Left renal cortex interstitium (tissue), 4 donors: ENCODE measurements around the gene ZSWIM4. TPM values are rescaled to one million over a fixed set of nuclear protein-coding genes. Genes with fewer than 3 reads are reported as not detected.

ENCODE experiments used
- DNase-seq, 4 donors: peaks; one replicate each; pipeline ENCODE4 v3.0.0-alpha.2; 2013; ENCODE audit warnings: low read depth in 4 of 4, low spot score in 2 of 4, missing footprints in 1 of 4
- polyA plus RNA-seq, 4 donors: library from polyadenylated mRNA; unstranded; fragments of 120-200 nt; gene quantifications; one replicate each; pipeline ENCODE4 v1.2.1, GENCODE V29; 2013; ENCODE audit not compliant: insufficient read length in 4 of 4

The ZSWIM4 gene
- polyA plus RNA-seq, 4 donors: 5.1 to 13.6 (median 9.8) TPM

DNA sequence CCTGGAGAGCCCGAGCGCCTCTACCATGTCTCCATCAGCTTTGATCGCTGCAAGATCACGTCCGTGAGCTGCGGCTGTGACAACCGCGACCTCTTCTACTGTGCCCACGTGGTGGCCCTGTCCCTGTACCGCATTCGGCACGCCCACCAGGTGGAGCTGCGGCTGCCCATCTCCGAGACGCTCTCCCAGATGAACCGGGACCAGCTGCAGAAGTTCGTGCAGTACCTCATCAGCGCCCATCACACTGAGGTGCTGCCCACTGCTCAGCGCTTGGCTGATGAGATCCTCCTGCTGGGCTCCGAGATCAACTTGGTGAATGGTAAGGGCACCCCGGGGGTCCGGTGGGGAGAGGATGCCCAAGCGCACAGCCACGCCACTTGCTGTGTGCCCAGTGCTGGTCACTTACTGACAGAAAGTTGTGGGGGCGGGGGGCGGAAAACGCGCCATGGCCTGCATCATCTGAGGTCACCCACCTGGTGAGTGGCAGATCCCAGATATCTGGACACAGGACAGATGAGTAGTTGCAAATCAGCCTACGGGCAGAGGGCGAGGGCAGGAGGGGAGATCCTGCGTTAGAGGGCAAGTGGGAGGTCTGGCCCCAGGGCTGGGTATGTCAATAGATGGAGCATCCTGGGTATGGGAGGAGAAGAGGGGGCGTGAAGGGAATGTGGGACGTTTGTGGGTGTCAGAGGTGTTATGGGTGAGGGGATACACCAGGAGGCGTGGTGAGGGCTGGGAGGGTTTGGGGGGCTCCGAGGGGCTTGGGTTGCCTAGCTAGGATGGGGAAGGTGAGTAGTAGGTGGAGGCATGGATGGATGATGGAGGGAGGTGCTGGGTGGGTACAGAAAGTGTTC lies 9.8 kb downstream of the ZSWIM4 start:
- DNase-seq: no peak

DNA sequence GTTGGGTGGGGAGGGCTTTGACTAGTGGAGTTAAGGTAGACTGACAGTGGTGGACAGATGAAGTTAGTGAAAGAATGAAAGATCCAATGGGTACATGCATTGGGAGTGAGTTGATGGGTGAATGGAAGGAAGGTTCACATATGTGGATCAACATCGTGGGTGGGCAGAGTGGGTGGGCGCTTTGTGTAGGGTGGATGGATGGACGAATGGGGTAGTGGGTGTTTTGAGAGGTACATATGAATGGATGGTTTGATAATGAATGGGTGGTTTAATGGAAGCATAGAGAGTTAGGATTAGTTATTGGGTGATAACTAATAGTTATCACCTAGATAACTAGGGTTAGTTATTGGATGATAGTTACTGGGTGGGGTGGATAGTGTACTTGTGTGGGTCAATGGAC lies 11.5 kb downstream of the ZSWIM4 start:
- DNase-seq: no peak

DNA sequence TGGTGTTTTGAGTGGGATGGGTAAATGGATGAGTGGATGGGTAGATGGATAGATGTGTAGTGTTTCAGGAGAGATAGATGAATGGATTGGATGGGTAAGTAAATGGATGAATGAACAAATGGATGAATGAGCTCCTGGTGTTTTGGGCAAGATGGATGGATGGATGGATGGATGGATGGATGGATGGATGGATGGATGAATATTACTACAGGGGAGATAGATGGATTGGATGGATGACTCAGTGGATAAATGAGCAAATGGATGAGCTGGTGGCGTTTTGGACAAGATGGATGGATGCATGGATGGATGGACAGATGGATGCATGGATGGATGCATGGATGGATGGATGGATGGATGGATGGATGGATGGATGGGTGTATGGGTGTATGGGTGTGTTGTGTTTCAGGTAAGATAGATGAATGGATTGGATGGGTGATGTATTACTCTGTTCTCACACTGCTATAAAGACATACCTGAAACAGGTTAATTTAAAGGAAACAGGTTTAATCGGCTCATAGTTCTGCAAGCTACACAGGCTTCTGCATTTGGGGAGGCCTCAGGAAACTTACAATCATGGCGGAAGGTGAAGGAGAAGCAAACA lies 12.3 kb downstream of the ZSWIM4 start:
- no peak for DNase-seq

DNA sequence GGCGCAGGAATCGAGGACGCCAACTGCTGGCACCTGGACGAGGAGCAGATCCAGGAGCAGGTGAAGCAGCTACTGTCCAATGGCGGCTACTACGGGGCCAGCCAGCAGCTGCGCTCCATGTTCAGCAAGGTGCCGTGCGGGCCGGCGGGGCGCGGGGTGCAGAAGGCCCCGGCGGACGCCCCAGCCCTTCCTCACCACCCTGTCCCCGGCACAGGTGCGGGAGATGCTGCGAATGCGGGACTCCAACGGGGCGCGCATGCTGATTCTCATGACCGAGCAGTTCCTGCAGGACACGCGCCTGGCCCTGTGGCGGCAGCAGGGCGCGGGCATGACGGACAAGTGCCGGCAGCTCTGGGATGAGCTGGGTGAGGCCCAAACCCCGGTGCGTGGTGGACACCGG lies 13.6 kb downstream of the ZSWIM4 start:
- no peak for DNase-seq

DNA sequence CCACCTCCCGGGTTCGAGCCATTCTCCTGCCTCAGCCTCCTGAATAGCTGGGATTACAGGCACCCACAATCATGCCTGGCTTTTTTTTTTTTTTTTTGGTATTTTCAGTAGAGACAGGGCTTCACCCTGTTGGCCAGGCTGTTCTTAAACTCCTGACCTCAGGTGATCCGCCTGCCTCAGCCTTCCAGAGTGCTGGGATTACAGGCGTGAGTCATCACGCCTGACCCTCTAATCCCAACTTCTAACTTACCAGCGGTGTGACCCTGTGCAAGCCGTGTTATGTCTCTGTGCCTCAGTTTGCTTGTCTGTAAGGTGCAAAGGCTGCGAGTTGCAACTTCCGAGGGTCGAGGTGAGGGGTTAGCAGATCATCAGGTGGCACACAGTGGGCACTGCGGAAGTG lies 17.3 kb downstream of the ZSWIM4 start:
- no peak for DNase-seq

DNA sequence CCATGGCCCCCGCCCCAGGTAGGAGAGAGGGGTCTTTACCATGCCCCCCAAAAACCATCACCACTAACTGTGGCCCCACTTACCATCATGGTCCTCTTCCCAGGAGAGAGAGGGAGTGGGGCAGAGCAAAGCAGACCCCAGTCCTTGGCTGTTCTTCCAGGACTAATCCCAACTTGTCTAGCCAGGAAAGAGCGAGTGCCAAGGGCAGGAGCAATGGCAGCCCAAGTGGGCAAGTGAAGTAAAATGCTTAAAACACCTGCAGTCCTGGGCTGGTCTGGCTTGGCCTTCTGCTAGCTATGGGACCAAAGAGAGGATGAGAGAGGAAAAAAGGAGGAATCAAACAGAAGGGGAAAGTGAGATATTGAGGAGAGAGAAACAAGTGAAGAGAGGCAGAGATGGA lies 17.9 kb downstream of the ZSWIM4 start:
- no peak for DNase-seq

DNA sequence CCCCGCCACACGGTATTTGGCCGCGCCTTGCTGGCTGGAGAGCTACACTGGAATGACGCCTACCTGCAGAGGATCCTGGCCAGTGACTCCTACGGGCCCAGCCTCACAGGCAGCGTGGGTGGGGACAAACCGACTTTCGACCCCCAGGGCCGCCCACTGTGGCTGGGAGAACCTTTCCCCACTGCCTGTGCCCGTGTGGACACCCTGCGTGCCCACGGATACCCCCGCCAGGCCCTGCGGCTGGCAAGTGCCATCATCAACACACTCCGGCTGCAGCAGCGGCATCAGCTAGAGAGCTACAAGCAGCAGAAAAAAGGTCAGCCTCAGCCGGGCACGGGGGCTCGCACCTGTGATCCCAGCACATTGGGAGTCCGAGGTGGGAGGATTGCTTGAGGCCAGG lies 19.3 kb downstream of the ZSWIM4 start:
- no peak for DNase-seq

DNA sequence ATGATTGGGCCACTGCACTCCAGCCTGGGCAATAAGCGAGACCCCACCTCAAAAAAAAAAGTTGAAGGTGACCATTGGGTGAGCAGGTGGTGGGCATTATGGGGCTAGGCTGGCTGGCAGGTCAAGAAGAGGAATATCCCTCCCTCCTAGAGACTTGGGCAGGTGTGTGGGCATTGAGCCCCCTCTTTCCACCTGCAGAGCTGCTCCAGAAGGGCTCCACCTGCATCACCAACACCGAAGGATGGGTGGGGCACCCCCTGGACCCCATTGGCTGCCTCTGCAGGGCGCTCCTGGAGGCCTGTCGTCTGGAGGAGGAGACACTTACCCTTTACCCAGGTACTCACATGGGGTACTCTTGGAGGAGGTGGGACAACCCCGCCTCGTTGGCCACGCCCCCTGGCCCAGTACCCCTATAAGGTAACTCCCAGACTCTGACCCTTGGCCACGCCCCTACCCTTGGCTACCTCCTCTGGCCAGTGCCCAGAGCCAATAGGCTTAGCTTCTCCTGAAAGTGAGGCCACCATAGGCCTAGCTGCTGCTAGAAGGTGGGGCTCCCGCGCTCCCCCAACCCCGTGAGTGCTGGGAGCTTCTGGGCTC lies 21.9 kb downstream of the ZSWIM4 start:
- no peak for DNase-seq

DNA sequence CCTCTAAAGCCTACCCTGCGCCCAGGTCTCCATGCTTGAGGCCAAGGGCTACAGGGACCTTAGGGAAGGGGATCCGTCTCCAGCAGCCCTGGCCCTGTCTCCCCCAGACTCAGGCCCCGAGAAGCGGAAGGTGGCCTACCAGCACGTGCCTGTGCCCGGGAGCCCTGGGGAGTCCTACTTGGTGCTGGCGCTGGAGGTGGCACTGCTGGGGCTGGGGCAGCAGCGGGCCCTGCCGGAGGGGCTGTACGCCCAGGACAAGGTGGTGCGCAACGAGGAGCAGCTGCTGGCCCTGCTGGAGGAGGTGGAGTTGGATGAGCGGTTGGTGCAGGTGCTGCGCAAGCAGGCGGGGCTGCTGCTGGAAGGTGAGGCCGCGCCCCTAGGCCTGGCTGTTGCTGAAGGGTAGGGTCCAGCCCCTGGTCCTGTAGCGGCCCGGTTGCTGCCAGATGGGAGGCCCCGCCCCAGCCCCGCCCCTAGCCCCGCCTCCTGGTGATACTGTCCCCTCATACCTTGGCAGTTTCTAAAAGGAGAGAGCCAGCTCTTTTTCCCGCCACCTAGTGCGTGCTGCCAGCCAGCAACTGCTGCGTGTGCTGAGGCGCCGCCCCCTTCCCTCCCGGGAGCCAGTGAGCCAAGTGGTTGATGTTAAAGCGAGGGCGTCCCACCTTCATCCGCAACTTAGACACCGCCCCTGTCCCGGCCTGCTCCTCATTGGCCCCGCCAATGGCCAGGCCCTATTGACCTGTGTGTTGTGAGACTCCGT lies 22.6 kb downstream of the ZSWIM4 start:
- DNase-seq: no peak

DNA sequence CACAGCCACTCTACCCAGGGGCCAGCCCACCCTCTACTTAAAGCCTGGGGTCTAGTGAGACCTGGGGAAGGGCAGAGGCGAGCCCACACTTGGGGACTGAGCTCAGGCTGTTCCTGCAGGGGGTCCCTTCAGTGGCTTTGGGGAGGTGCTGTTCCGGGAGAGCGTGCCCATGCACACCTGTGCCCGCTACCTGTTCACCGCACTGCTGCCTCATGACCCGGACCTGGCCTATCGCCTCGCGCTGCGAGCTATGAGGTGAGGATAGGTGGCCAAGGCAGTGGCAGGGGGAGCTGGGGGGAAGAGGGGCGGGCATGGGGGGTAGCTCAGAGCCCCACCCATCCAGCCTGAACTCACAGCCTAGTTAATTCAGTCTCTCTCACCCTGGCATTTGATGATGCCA lies 24.0 kb downstream of the ZSWIM4 start:
- no peak for DNase-seq

DNA sequence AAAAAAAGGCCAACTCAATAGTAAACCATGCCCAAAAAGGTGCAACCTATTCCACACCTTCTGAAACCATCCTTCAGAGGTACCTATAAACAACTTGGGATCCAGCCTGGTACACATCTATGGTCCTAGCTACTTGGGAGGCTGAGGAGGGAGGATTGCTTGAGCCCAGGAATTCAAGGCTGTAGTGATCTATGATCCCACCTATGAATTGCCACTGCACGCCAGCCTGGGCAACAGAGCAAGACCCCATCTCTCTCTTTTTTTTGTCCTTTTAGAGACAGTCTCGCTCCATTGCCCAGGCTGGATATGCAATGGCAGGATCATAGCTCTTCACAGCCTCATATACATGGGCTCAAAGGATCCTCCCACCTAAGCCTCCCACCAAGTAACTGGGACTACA lies 26.0 kb downstream of the ZSWIM4 start:
- no peak for DNase-seq

DNA sequence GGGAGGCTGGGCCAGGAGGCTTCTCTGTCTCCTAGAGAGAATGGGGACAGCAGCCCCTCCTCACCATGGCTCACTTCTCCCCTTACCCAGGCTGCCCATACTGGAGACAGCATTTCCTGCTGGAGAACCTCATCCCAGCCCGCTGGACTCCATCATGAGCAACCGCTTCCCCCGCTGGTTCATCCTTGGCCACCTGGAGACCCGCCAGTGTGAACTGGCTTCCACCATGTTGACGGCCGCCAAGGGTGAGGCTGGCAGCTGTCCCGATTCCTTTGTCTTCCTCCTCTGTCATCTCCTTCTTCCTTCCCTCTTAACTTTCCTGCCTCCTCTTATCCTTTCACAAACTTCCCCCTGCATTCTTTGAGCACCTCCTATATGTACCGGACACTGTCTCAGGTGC lies 28.0 kb downstream of the ZSWIM4 start:
- DNase-seq: no peak

DNA sequence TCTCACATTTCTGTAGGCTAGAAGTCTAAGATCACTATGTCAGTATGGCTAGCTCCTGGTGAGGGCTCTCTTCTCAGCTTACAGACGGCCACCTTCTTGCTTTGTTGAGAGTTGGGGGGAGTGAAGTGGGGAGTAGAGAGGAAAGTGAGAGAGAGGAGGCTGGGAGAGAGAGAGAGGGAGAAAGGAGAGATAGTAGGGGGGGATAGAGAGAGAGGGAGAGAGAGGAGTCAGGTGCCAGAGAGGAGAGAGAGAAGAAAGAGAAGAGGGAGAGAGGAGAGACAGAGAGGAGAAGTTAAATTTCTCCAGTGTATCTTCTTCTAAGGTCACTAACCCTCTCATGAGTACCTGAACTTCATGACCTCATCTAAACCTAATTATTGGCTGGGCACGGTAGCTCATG lies 28.7 kb downstream of the ZSWIM4 start:
- DNase-seq: no peak

DNA sequence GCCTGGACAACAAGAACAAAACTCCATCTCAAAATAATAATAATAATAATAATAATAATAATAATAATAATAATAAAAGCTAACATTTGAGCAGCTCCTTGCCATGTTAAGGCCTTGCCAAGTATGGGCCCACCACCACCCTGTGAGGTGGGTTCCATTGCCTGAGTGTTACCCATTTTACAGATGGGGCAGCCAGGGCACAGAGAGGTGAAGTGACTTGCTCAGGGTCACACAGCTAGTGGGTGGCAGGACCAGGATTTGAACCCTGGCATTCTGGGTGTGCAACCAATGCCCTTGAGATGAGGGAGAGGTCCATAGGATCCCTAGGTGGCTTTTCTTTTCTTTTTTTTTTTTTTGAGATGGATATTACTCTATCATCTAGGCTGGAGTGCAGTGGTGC lies 29.5 kb downstream of the ZSWIM4 start:
- no peak for DNase-seq

DNA sequence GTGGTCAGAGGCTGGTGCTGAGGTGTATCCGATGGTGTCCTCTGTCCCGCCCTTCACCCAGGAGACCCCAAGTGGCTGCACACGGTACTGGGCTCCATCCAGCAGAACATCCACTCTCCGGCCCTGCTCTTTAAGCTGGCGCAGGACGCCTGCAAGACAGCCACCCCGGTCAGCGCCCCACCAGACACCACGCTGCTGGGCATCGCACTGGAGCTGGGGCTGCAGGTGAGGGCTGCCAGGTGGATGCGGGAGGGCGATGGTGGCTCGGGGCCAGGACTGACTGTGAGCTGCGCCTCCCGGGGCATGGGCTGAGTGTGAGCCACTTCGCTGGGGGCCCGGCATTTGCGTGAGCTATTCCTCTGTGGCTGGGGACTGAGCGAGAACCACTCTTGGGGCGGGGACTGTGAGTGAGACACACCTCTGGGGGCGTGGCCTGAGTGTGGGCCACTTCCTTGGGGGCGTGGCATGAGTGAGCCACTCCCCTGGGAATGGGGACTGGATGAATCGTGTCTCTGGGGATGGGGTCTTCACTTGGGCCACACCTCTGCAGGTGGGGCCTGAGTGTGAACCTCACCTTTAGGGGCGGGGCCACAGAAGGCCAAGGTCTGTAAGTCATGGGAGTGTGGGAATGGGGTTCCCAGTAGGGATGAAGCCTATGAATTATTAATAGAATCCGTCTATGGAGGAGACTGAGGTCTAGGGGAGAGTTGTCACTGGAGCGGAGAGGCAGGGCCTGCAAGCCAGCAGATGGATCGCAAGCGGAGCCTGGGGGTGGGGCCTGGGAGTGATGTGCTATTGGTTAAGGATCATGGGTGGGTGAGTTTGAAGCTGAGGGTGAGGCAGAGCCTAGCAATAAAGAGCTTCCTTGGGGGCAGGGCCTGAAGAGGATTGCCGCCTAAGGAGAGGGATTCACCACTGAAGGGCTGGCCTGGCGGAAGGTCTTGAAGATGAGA lies 30.5 kb downstream of the ZSWIM4 start:
- no peak for DNase-seq

DNA sequence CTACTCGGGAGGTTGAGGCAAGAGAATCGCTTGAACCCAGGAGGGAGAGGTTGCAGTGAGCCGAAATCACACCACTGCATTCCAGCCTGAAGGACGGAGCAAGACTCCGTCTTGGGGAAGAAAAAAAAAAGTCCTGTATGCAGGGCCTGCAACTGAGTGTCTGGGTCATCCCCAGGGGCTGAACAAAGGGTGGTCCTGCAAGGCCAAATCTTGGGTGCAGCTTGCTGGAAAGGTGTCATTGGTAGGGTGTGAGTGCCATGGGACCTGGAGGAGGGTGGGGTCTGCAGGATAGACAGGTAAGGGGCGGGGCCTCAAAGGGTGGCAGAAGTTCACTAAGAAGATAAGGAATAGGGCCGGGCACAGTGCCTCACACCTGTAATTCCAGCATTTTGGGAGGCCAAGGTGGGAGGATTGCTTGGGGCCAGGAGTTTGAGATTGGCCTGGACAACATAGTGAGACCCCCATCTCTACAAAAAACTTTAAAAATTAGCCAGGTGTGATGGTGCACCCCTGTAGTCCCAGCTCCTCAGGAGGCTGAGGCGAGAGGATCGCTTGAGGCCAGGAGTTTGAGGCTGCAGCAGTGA lies 31.5 kb downstream of the ZSWIM4 start:
- no peak for DNase-seq

DNA sequence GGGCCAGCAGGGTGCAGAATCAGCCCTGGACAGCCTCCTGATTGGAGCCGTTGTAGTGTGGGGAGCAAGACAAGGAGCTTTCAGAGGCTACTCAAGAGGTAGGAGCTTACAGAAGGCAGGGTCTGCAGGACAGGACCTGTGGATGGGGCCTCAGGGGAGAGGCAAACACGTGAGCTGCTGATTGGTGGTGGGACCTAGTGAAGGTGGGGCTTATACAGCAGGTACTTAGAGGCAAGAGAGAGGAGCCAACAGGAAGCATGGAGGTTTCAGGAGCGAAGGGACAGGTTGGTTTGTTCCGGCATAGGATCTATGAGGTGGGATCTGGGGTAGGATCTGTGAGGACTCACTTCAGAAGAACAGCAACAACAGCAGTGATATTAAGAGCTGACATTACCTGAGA lies 32.4 kb downstream of the ZSWIM4 start:
- no peak for DNase-seq

DNA sequence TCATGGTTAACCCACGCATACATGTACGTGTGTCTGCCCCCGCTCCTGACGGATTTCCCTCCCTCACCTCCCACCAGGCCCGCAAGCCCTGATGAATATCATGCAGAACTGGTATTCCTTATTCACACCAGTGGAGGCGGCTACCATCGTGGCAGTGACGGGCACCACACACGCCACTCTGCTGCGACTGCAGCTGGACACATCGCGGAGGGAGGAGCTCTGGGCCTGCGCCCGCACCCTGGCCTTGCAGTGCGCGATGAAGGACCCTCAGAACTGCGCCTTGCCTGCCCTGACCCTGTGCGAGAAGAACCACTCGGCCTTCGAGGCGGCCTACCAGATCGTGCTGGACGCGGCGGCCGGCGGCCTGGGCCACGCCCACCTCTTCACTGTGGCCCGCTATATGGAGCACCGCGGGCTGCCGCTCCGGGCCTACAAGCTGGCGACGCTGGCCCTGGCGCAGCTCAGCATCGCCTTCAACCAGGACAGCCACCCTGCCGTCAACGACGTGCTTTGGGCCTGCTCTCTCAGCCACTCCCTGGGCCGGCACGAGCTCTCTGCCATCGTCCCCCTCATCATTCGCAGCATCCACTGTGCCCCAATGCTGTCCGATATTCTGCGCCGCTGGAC lies 35.0 kb downstream of the ZSWIM4 start:
- no peak for DNase-seq

DNA sequence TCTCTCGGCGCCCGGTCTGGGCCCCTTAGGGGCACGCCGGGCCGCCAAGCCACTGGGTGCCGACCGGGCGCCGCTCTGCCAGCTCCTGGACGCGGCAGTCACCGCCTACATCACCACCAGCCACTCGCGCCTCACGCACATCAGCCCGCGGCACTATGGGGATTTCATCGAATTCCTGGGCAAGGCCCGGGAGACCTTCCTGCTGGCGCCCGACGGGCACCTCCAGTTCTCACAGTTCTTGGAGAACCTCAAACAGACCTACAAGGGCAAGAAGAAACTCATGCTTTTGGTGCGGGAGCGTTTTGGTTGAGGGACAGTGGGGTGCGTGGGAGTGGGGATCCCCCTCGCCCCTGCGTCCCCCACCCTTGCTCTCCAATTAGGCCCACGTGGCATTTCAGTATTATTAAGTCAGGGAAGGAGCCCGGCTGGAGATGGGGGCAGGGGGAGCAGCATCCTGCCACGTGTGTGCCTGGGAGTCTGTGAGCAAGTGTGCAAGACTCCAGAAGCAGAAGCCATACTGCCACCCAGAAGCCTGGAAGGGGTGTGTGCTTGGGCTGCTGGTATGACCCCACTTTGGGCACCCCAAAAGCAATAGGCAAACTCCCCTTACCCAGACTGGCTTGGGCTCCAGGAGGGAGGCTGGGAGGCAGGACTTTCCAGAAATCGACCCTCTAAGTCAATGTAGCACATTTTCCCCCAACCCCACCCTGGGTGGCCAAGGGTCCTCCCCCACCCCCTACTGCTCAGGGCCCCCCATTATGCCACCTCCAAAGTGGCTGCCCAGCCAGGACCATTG lies 35.7 kb downstream of the ZSWIM4 start:
- no peak for DNase-seq
